NK-92 (cell line): ENCODE measurements around the gene EXT2.

Experiments
- DNase-seq: peaks from one replicate; lab custom pipeline; 2025; ENCODE audit not compliant: unreplicated experiment; lab: John Stamatoyannopoulos, UW

Gene EXT2

GRCh38 chr11:44162004-44162403, 66.5 kb downstream of the EXT2 start:
- DNase-seq: no peak

- no peak for DNase-seq
These were observed 67.2 kb downstream of the EXT2 start for GRCh38 chr11:44162662-44163061.

GRCh38 chr11:44165432-44165831, 70.0 kb downstream of the EXT2 start:
- no peak for DNase-seq

- DNase-seq: no peak
These were observed 71.6 kb downstream of the EXT2 start for GRCh38 chr11:44167046-44167445.

DNA sequence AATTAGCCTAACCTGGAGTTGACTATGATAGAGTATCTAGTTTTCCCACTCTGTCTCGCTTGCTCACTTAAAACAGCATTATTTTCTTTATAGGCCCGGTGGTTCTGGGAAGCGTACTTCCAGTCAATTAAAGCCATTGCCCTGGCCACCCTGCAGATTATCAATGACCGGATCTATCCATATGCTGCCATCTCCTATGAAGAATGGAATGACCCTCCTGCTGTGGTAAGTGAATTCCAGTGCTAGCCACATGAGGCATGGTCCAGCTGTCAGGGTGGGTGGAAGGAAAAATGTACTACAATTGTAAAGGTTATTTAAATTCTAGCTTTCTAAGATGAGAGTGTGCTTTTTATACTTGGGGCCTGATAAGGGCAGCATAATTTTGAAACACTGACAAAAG, 76.0 kb downstream of the EXT2 start:
- no peak for DNase-seq

GRCh38 chr11:44172966-44173365, 77.5 kb downstream of the EXT2 start:
- no peak for DNase-seq

GRCh38 chr11:44174842-44175241, 79.4 kb downstream of the EXT2 start:
- DNase-seq: no peak

GRCh38 chr11:44176546-44177213, 81.2 kb downstream of the EXT2 start:
- DNase-seq: no peak

GRCh38 chr11:44177905-44178304, 82.4 kb downstream of the EXT2 start:
- no peak for DNase-seq

- DNase-seq: no peak
These were observed 82.9 kb downstream of the EXT2 start for GRCh38 chr11:44178381-44178780.

DNA sequence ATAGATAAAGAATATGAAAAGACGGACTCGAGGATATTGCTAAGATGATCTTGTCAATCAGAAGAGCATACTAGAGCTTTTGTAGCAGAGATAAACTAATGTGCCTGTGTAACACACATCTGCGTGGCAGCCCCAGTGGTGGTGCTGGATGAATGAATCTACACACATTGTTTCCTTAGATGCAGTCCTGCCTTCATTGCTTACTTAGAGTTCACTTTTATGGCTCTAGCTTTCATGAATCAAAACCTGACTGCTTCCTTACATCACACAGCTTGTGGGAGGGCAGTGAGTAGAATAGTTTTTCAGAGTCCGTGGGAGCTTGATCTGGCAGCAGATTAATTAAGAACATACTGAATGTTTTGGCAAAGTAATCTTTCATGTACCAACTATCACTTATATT, 83.7 kb downstream of the EXT2 start:
- DNase-seq: no peak

GRCh38 chr11:44180107-44180506, 84.6 kb downstream of the EXT2 start:
- DNase-seq: no peak

GRCh38 chr11:44185522-44185921, 90.0 kb downstream of the EXT2 start:
- DNase-seq: no peak

GRCh38 chr11:44186321-44186930, 90.9 kb downstream of the EXT2 start:
- DNase-seq: no peak

DNA sequence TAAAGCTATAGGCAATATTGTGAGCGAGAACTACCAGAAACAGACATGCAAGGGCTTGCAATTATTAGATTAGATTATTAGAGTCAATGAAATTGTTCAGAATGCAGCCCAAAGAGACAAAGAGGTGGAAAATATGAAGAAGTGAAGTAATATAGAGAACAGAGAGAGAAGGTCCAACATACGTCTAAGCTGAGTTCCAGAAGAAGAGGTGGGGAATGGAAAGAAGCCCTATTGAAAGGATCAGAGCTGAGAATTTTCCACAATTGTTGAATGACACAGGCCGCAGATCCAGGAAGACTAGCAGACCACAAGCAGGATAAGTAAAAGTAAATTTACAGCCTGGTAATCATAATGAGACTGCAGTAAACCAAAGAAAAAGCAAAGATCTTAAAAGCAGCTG, 93.2 kb downstream of the EXT2 start:
- DNase-seq: no peak

GRCh38 chr11:44189986-44190882, 94.8 kb downstream of the EXT2 start:
- no peak for DNase-seq

- no peak for DNase-seq
These were observed 95.4 kb downstream of the EXT2 start for GRCh38 chr11:44190883-44191230.

DNA sequence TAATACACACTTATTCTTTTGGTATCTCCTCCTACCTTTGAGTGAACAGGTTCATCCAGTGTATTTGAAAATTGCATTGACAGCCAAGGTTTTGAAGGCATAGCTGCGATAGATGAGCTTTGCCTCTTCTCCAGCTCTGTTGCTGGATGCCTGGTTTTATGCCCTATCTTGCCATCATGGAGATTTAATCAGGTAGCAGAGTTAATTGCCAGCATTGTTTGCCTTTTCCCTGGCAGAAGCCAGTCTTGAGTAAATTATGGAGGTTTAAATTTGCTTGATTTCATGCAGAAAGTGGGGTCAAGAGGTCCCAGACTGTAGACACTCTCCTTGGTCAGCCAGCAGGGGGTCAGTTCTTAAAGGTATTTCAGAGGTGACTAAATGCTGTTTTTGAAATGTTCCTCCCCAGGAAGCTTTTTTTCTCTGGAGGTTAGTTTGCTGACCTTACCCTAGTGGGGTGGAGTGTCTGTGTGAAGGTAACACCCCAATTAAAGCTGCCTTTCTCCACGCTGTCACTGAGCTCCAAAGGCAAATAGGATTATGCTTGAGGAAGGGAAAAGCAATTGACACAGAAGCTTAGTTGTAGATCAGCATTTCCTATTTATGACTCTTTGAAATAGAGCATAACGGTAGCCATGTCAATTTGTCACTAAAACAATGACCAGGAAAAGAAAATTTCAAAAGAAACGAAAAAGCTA, 96.0 kb downstream of the EXT2 start:
- no peak for DNase-seq

DNA sequence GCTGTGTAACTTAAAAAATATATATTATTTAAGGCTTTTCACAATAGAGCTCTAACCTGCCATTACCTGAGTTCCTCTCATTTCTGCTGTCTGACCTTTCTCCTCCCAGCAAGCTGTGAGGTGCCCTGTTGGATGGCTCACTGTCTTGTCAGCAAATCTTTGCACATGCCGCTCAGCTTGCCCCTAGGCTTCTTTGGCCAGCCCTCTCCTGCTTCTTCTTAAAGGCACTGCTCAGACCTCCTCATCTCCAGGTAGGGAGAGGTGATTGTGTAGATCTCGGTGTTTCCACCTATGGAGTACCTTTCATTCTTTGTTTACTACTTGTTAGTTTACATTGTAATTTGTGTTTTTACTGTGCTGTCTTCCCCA, 96.5 kb downstream of the EXT2 start:
- DNase-seq: no peak

GRCh38 chr11:44192462-44193100, 97.1 kb downstream of the EXT2 start:
- DNase-seq: no peak

- DNase-seq: no peak
These were observed 98.4 kb downstream of the EXT2 start for GRCh38 chr11:44193856-44194255.
